Nucleus accumbens (tissue), 56 donors: ENCODE data around the gene NCF2.

Experiments used
- DNase-seq, 56 donors: peaks; one replicate each; lab custom pipeline; 2025; lab: John Stamatoyannopoulos, UW

NCF2 gene

DNA sequence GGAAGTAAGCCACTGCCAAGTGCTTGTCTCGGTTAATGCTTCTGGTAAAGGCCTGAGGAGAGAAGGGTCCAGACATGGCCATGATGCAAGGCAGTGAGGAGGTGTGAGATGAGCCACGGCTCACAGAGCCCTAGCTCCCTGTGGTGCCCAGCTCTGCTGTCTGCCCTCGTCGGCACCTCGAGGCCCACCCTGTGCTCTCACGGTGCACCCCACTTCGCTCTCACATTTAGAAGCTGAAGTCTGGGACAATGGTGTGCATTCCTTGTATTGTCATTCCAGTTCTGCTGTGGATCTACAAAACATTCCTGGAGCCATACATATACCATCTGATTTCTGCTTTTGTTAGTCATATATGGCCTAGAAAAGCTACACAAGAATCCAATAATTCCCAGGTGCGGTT, 3.3 kb downstream of the NCF2 start:
- DNase-seq: no peak

- no peak for DNase-seq
These were observed 3.8 kb downstream of the NCF2 start for GRCh38 chr1:183586455-183586854.

DNA sequence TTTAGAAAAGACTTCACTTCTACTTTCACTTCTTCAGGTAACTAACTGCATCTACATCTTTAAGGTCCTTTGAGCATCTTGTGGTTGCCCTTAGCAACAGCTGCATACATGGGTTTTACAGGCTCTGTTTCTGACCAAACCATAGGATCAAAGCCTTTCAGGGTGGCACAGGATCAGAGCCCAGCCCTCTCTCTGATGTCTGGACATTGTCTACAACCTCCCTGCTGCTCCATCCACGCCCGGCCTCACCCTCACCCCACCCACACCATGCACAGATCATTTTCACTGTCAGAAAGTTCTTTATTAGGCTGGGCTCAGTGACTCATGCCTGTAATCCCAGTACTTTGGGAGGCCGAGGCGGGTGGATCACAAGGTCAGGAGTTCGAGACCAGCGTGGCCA, 5.2 kb downstream of the NCF2 start:
- DNase-seq: no peak

GRCh38 chr1:183584147-183584546, 6.1 kb downstream of the NCF2 start:
- no peak for DNase-seq

DNA sequence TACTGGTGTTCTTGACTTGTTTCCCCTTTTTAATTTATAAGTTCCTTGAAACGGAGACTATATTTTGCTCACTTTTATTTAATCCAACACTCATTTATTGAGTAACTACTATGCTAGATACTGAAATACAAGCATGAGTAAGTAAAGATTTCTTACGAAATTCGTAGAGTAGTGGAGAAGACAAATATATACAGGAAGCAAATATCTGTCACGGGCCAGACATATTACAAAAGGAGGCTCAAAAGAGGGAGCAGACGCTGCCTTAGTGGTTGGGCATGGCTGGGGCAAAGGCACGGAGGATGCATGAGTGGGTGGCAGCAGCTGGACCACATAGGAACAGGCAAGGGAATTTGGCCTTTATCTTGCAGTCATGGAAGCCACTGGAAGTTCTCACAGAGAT, 6.8 kb downstream of the NCF2 start:
- no peak for DNase-seq

- no peak for DNase-seq
These were observed 8.1 kb downstream of the NCF2 start for GRCh38 chr1:183582021-183582713.

DNA sequence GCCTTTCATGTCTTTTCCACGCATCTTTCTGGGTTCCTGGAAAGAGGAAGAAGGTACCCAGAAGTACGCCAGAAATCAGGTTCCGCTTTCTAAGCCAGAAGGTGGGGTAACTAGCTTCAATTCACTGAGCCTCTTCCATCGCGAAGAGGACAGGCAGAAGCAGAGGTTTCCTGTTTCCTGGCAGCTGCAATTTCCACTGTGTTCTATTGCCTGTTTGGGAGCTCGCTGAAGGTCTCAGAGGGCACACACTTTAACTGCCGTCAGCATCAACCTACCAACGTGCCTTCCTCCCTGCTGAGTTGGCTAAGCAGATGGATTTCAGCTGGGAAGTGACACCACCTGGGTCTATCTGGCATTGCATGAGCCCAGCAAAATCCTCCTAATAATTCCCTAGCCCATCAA, 10.0 kb downstream of the NCF2 start:
- peak in 1 of 56 donors; percentile 26 for DNase-seq

DNA sequence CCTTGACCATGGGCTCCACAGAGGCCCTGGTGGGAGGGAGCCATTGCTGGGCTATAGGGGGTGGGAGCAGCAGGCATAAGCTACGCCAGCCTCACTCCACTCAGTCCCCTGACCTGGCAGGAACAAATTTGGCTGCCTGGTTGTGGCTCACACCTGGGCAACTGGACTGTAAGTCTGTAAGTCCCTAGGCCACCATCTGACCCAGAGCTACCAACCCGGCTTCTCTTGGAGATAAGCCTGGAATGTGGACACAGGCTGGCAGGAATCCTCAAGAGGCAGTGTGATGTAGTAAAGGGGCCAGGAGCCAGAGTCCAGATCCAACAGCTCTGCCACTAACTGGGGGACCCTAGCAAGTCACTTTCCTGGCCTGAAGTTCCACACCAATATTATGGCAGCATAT, 11.4 kb downstream of the NCF2 start:
- no peak for DNase-seq

- DNase-seq: no peak
These were observed 12.3 kb downstream of the NCF2 start for GRCh38 chr1:183577897-183578465.

DNA sequence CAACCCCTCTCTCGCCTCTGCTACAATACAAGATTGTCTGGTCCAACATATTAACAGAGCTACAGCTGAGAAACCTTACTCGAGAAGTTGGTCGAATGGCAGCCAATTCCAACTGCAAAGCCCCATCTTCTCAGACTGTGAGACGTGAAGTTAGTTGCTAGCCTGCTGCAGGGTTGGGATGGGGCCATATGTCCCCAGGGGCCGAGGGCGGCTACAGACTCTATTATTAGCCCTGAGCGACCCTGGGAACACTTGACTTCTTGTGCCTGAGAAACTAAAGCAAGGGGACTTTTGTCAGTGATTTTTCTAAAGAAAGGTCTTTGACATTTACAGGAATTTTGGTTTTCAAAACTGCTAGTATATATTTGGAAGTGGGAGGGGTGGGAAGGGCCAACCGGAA, 13.7 kb downstream of the NCF2 start:
- DNase-seq: no peak

- no peak for DNase-seq
These were observed 14.7 kb downstream of the NCF2 start for GRCh38 chr1:183575606-183576005.

- DNase-seq: no peak
These were observed 17.5 kb downstream of the NCF2 start for GRCh38 chr1:183572721-183573120.

GRCh38 chr1:183571678-183572268, 18.5 kb downstream of the NCF2 start:
- DNase-seq: no peak

GRCh38 chr1:183570451-183570850, 19.8 kb downstream of the NCF2 start:
- no peak for DNase-seq

- no peak for DNase-seq
These were observed 20.5 kb downstream of the NCF2 start for GRCh38 chr1:183569801-183570200.

- no peak for DNase-seq
These were observed 21.1 kb downstream of the NCF2 start for GRCh38 chr1:183569141-183569540.

GRCh38 chr1:183568176-183569021, 21.9 kb downstream of the NCF2 start:
- peak in 1 of 56 donors; percentile 16 for DNase-seq

DNA sequence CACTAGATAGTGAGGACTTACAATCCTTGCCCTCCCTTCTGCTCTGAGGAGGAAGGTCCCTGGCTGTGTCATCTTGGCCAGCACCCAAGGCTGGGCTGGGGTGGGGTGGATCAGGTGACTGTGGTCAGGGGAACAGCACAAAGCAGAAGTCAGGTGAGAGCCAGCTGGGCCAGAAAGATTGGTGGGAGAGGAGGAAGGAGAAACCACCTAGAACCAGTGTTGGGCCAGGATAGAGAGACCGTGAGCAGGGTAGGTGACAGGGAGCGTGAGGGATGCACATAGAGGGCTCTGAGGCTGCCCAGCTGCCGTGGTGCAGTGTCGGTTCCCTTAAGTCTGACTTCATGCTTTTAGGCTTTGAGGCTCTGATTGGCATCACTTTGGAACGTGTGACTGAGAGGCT, 22.7 kb downstream of the NCF2 start:
- peak in 1 of 56 donors; percentile 21 for DNase-seq

DNA sequence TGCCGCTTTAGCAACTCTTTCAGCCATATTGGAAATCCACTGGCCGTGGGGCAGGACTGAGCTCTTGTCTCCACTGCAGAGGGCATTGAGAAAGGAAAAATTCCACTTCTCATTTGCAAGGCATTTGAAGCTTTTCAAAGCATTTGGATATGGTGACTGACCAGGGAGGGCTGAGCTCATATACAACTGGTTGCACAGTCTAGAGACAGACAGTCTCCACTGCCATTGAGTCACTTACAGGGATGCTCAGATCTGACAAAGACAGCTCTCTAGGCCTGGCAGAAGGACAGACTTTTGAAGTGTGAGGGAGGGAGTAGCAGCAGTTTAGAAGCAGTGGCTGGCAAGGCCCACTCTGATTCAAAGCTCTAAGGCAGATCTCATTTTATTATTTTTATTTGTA, 24.2 kb downstream of the NCF2 start:
- DNase-seq: no peak

GRCh38 chr1:183565261-183565660, 25.0 kb downstream of the NCF2 start:
- no peak for DNase-seq

- DNase-seq: no peak
These were observed 27.6 kb downstream of the NCF2 start for GRCh38 chr1:183562701-183563100.
